Fibroblast of villous mesenchyme (primary cell): ENCODE data around the gene CABP2. TPM values are rescaled to one million over a fixed set of nuclear protein-coding genes. Genes with fewer than 3 reads are reported as not detected.
A peak's percentile ranks its signal among the peaks of the same experiment; 100 is the strongest.
"Not testable (repeated sequence)": the region's sequence is repeated elsewhere in the genome, so short reads cannot be mapped to it uniquely, and the experiment has no call there.

Experiments used
- DNase-seq: peaks from one replicate; pipeline ENCODE4 v3.0.0-alpha.2; 2010; ENCODE audit warnings: low read depth
- H3K4me3 ChIP-seq: 2 replicates; pipeline ENCODE4 v1.5.1; 2011; ENCODE audit warnings: low read depth, mild to moderate bottlenecking, low read length
- total RNA-seq: library from RNA; depleted of rRNA; stranded (reverse); fragments of >200 nt; gene quantifications from 2 replicates; pipeline ENCODE4 v1.2.3, GENCODE V29; 2012
- TF ChIP-seq, protein P1 (sequence below): IDR thresholded peaks from 2 replicates; pipeline ENCODE4 v1.5.1; 2012; ENCODE audit warnings: low read depth, mild to moderate bottlenecking, low read length; ENCODE audit not compliant: insufficient read depth

CABP2 gene
- total RNA-seq, 1 donor: not detected

DNA sequence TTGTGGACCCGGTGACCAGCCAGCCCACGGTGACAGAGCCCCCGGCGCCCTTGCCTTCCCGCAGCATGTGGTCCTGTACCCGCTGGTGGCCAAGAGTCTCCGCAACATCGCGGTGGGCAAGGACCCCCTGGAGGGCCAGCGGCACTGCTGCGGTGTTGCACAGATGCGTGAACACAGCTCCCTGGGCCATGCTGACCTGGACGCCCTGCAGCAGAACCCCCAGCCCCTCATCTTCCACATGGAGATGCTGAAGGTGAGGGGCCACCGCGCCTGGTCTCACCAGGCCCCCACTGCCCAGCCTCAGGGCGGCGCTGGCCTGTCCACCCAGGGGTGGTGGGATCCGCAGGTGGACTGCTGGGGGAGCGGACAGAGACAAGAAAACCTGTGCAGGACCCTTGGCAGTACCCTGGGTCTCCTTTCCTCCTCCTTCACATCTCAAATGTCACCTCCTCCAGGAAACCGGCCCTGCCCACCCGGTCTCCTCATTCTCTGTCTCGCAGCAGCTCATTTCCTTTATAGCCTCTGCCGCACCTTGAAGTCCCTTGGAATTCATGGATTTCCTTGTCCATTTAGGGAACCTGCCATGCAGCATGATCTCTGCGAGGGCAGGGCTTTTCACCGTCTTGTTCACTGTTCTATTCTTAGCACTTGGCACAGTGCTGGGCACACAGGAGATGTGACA is 33.9 kb downstream of the CABP2 start:
- TF ChIP-seq, protein P1, sequence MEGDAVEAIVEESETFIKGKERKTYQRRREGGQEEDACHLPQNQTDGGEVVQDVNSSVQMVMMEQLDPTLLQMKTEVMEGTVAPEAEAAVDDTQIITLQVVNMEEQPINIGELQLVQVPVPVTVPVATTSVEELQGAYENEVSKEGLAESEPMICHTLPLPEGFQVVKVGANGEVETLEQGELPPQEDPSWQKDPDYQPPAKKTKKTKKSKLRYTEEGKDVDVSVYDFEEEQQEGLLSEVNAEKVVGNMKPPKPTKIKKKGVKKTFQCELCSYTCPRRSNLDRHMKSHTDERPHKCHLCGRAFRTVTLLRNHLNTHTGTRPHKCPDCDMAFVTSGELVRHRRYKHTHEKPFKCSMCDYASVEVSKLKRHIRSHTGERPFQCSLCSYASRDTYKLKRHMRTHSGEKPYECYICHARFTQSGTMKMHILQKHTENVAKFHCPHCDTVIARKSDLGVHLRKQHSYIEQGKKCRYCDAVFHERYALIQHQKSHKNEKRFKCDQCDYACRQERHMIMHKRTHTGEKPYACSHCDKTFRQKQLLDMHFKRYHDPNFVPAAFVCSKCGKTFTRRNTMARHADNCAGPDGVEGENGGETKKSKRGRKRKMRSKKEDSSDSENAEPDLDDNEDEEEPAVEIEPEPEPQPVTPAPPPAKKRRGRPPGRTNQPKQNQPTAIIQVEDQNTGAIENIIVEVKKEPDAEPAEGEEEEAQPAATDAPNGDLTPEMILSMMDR: no peak
- DNase-seq: no peak

GRCh38 chr11:67486481-67487195 is 36.6 kb downstream of the CABP2 start:
- no peak overlapping the region for H3K4me3 ChIP-seq
- no peak for DNase-seq
- TF ChIP-seq, protein P1: no peak

More for the DNA sequence above, 33.9 kb downstream of the CABP2 start:
- H3K4me3 ChIP-seq: no peak overlapping the region

DNA sequence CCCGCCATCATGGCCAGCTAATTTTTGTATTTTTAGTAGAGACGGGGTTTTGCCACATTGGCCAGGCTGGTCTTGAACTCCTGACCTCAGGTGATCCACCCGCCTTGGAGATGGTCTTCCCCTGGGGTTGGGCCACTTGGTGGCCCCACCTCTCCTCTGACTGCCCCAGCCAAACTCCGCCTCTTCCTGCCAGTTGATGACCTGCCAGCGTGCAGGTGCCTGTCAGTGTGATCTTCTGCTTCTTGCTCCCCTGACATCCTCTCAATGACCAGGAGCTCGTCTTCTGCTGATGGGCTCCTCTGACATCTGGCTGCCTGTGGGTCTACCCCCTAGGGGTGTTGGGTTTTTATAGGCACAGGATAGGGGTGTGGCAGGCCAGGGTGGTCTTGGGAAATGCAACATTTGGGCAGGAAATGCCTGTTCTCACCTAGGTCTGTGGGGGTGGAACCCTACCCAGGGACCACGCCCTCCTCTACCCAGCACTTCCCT is 37.3 kb downstream of the CABP2 start:
- not testable (repeated sequence) for H3K4me3 ChIP-seq, DNase-seq

GRCh38 chr11:67484847-67485311 is 38.4 kb downstream of the CABP2 start:
- TF ChIP-seq, protein P1: no peak

GRCh38 chr11:67483831-67484665 is 39.2 kb downstream of the CABP2 start:
- TF ChIP-seq, protein P1: no peak
- H3K4me3 ChIP-seq: peak overlapping the region; percentile 72
- DNase-seq: no peak

More at GRCh38 chr11:67484847-67485311, 38.4 kb downstream of the CABP2 start:
- DNase-seq: no peak
- H3K4me3 ChIP-seq: no peak overlapping the region

DNA sequence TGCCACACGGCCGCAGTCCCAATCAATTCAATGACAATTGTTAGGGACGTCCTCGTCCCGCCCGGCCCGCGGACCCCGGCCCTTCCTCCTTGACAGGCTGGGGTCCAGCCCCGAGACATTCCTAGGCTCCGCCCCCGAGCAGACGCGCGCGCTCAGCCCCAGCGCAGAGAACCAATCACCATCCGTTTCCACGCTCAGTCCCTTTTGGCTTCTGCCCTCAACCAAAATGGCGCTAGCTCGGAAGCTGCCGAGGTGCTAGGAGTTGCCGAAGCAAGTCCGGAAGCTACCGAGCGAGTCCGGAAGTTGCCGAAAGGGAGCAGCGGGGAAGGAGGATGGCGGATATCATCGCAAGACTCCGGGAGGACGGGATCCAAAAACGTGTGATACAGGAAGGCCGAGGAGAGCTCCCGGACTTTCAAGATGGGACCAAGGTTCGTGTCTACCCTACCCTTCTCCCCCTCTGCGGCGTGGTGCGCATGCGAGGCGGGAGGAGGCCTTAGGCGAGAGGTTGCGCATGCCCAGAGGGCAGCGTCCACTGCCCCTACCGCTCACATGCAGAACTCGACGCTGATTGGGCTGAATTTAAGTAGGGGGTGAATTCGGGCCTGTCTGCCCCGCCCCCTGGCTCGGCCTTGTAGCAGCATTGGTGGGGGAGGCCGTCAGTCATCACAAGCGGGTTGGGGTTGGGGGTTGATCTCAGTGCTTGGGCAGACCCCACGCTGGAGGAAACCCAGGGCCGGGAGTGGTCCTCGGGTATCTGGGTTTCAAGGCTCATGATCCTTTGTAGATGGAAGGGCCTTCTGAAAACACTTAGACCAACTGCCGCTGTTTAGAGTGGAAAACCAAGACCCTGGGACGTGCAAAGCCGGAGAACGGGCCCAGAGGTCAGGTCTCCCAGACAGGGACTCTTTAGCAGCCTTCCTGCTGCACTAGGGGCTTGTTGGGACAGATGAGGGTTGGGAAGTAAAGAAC is 40.1 kb downstream of the CABP2 start, which contains the start of gene AIP:
Gene AIP (plus strand): TSS at position 200 of the 972 bp plus-strand sequence. CDS start 133 bp downstream, at position 333.
- H3K4me3 ChIP-seq: peak within 1 kb of the TSS; percentile 72
- DNase-seq: peak; percentile 97
- TF ChIP-seq, protein P1: peak; percentile 21
